Muscle layer of colon (tissue), 2 donors: ENCODE results near the gene RHEBL1.

Experiments
- H3K27ac ChIP-seq: one replicate; pipeline ENCODE4 v1.7.0; 2013; ENCODE audit warnings: low read depth, mild to moderate bottlenecking, low read length, moderate library complexity
- H3K27me3 ChIP-seq, 2 donors: one replicate each; pipeline ENCODE4 v1.7.0; 2013; ENCODE audit warnings: low read length in 2 of 2, mild to moderate bottlenecking in 2 of 2; ENCODE audit not compliant: insufficient read depth in 2 of 2, control insufficient read depth in 1 of 2
- H3K36me3 ChIP-seq: one replicate; pipeline ENCODE4 v1.7.0; 2013; ENCODE audit warnings: mild to moderate bottlenecking, low read length; ENCODE audit not compliant: insufficient read depth
- H3K4me1 ChIP-seq: one replicate; pipeline ENCODE4 v1.7.0; 2013; ENCODE audit warnings: mild to moderate bottlenecking, low read length; ENCODE audit not compliant: insufficient read depth
- H3K4me3 ChIP-seq, 2 donors: one replicate each; pipeline ENCODE4 v1.7.0; 2013; ENCODE audit warnings: low read length in 2 of 2, low read depth in 1 of 2, mild to moderate bottlenecking in 1 of 2, moderate library complexity in 1 of 2
- H3K9ac ChIP-seq: one replicate; pipeline ENCODE4 v1.7.0; 2013; ENCODE audit warnings: low read length
- H3K9me3 ChIP-seq: one replicate; pipeline ENCODE4 v1.7.0; 2013; ENCODE audit warnings: mild to moderate bottlenecking, low read length
- donor health status: abdominal sarcoma.
- donor health status: Adenocarcinoma of cecum.

The RHEBL1 gene

GRCh38 chr12:49022558-49023178, 47.1 kb downstream of the RHEBL1 start:
- no peaks in the 10 kb centered on the region for H3K27me3 ChIP-seq
- no peak overlapping the region for H3K9ac ChIP-seq
- H3K27ac ChIP-seq, result no peak overlapping the region
- H3K4me3 ChIP-seq, result no peak overlapping the region
- no peaks in the 10 kb centered on the region for H3K9me3 ChIP-seq
- peaks cover 4% of the 10 kb centered on the region for H3K4me1 ChIP-seq
- H3K36me3 ChIP-seq, result peaks cover 68% of the 10 kb centered on the region

- H3K9ac ChIP-seq, result no peak overlapping the region
- H3K36me3 ChIP-seq, result peaks cover 56% of the 10 kb centered on the region
Measured at GRCh38 chr12:49021292-49021915, 48.4 kb downstream of the RHEBL1 start.

GRCh38 chr12:49020441-49020840, 49.3 kb downstream of the RHEBL1 start:
- H3K27me3 ChIP-seq, result no peaks in the 10 kb centered on the region
- peaks cover 46% of the 10 kb centered on the region for H3K36me3 ChIP-seq
- H3K27ac ChIP-seq, result no peak overlapping the region
- no peak overlapping the region for H3K9ac ChIP-seq
- H3K4me1 ChIP-seq, result peaks cover 11% of the 10 kb centered on the region
- H3K4me3 ChIP-seq, result no peak overlapping the region
- no peaks in the 10 kb centered on the region for H3K9me3 ChIP-seq

More at GRCh38 chr12:49021292-49021915, 48.4 kb downstream of the RHEBL1 start:
- H3K27ac ChIP-seq, result no peak overlapping the region
- H3K4me3 ChIP-seq, result no peak overlapping the region
- H3K4me1 ChIP-seq, result peaks cover 11% of the 10 kb centered on the region
- no peaks in the 10 kb centered on the region for H3K9me3 ChIP-seq
- H3K27me3 ChIP-seq, result no peaks in the 10 kb centered on the region

GRCh38 chr12:49019443-49020324, 50.1 kb downstream of the RHEBL1 start:
- Histone ChIP-seq H3K4me1 (peaks cover 11% of the 10 kb centered on the region), H3K27me3 (no peaks in the 10 kb centered on the region), H3K36me3 (peaks cover 38% of the 10 kb centered on the region), H3K4me3 (no peak overlapping the region), H3K9me3 (no peaks in the 10 kb centered on the region), H3K9ac (no peak overlapping the region), H3K27ac (peak overlapping the region; percentile 74)

- H3K27me3 ChIP-seq, result no peaks in the 10 kb centered on the region
Measured at GRCh38 chr12:49019120-49019430, 50.7 kb downstream of the RHEBL1 start.

GRCh38 chr12:49018261-49019119, 51.3 kb downstream of the RHEBL1 start, which contains the start of gene PRKAG1:
Gene PRKAG1 (minus strand): TSS chr12:49018776. CDS start chr12:49018740, 36 bp downstream.
- peak within 1 kb of the TSS; percentile 74 for H3K27ac ChIP-seq
- no peaks in the 10 kb centered on the region for H3K27me3 ChIP-seq
- H3K4me1 ChIP-seq, result peaks cover 11% of the 10 kb centered on the region
- peak within 1 kb of the TSS; percentile 98 for H3K9ac ChIP-seq
- no peaks in the 10 kb centered on the region for H3K9me3 ChIP-seq
- H3K4me3 ChIP-seq, result peak within 1 kb of the TSS; percentile 70 to 98
- peaks cover 26% of the 10 kb centered on the region for H3K36me3 ChIP-seq

More at GRCh38 chr12:49019120-49019430, 50.7 kb downstream of the RHEBL1 start:
- Histone ChIP-seq H3K9me3 (no peaks in the 10 kb centered on the region), H3K4me1 (peaks cover 11% of the 10 kb centered on the region), H3K36me3 (peaks cover 32% of the 10 kb centered on the region), H3K9ac (peak overlapping the region; percentile 98), H3K27ac (peak overlapping the region; percentile 74), H3K4me3 (peak overlapping the region; percentile 51 to 98)

GRCh38 chr12:49017891-49018260, 51.9 kb downstream of the RHEBL1 start:
- Histone ChIP-seq H3K27ac (peak overlapping the region; percentile 74), H3K9ac (peak overlapping the region; percentile 98), H3K36me3 (peaks cover 21% of the 10 kb centered on the region), H3K9me3 (no peaks in the 10 kb centered on the region), H3K27me3 (no peaks in the 10 kb centered on the region), H3K4me1 (peaks cover 11% of the 10 kb centered on the region), H3K4me3 (peak overlapping the region; percentile 70 to 98)

GRCh38 chr12:49015196-49015595, 54.6 kb downstream of the RHEBL1 start:
- peaks cover 11% of the 10 kb centered on the region for H3K4me1 ChIP-seq
- H3K9ac ChIP-seq, result no peak overlapping the region
- H3K27ac ChIP-seq, result no peak overlapping the region
- no peaks in the 10 kb centered on the region for H3K27me3 ChIP-seq
- peaks cover 25% of the 10 kb centered on the region for H3K36me3 ChIP-seq
- no peaks in the 10 kb centered on the region for H3K9me3 ChIP-seq
- no peak overlapping the region for H3K4me3 ChIP-seq
